Heart right ventricle (tissue), 16 donors: ENCODE data around the gene NPHP4. TPM values are rescaled to one million over a fixed set of nuclear protein-coding genes. Genes with fewer than 3 reads are reported as not detected.

Experiments
- ATAC-seq, 8 donors: fragments of 200-7000 bp; cut with Tn5 transposase; one replicate each; pipeline ENCODE4 v1.9.1; 2020; ENCODE audit warnings: mild to moderate bottlenecking in 8 of 8, moderate library complexity in 8 of 8, moderate number of reproducible peaks in 1 of 8
- DNase-seq, 2 donors: peaks; one replicate each; pipeline ENCODE4 v3.0.0-alpha.2; 2020
- H3K27ac ChIP-seq, 10 donors: fragments of 200-600 bp; sonication (generic) in 2 of 10; one replicate each; pipeline versions ENCODE4 v1.5.0 to v1.8.0; 2020 to 2022; ENCODE audit warnings: mild to moderate bottlenecking in 3 of 10
- H3K27me3 ChIP-seq, 7 donors: fragments of 200-600 bp; one replicate each; pipeline ENCODE4 v1.8.0; 2021 to 2022; ENCODE audit warnings: mild to moderate bottlenecking in 2 of 7
- H3K36me3 ChIP-seq, 9 donors: fragments of 200-600 bp; sonication (generic) in 1 of 9; one replicate each; pipeline versions ENCODE4 v1.5.0 to v1.8.0; 2020 to 2022; ENCODE audit warnings: mild to moderate bottlenecking in 2 of 9
- H3K4me1 ChIP-seq, 9 donors: fragments of 200-600 bp; sonication (generic) in 1 of 9; one replicate each; pipeline versions ENCODE4 v1.5.0 to v1.8.0; 2020 to 2022; ENCODE audit warnings: mild to moderate bottlenecking in 4 of 9
- H3K4me3 ChIP-seq, 10 donors: fragments of 200-600 bp; sonication (generic) in 2 of 10; one replicate each; pipeline versions ENCODE4 v1.5.0 to v1.8.0; 2020 to 2022; ENCODE audit warnings: mild to moderate bottlenecking in 7 of 10, moderate library complexity in 2 of 10
- H3K9me3 ChIP-seq, 11 donors: fragments of 200-600 bp in 10 of 11; sonication (generic) in 2 of 11; one replicate each; pipeline versions ENCODE4 v1.5.0 to v1.8.0; 2013 to 2022; ENCODE audit warnings: mild to moderate bottlenecking in 2 of 11, control low read depth in 1 of 11, moderate library complexity in 1 of 11
- WGBS, 2 donors: extraction: QIAGEN DNeasy Blood & Tissue Kit; methylation state at CpG; one replicate each; pipeline ENCODE4 v1.1.7; 2013; ENCODE audit warnings: inconsistent platforms in 1 of 2; 5-methylcytosine and 5-hydroxymethylcytosine counted together
- intact Hi-C, 10 donors: fragments of 100-400 bp; cut with DNase I; formaldehyde crosslinking; loops; one replicate each; pipeline versions ENCODE4 v1.11.1 to v1.14.2; 2022
- polyA plus RNA-seq, 2 donors: library from polyadenylated mRNA; stranded (reverse); fragments of 200-250 nt; gene quantifications; one replicate each; pipeline ENCODE4 v1.2.3, GENCODE V29; 2013
- total RNA-seq, 10 donors: library from RNA; stranded (reverse); fragmentation: NEBNext Ultra II Directional in 3 of 10; extraction: Animal tissue kit (Norgen Biotek cat#: 25700) in 3 of 10; gene quantifications; one replicate each; pipeline versions ENCODE4 v1.2.1 to v1.2.4, GENCODE V29; 2021 to 2023
- TF ChIP-seq, protein P1 (sequence below), 9 donors: fragments of 200-600 bp; sonication (generic) in 2 of 9; IDR thresholded peaks; one replicate each; pipeline versions ENCODE4 v1.5.0 to v1.8.0; 2021 to 2022; ENCODE audit warnings: antibody characterized with exemption in 9 of 9, mild to moderate bottlenecking in 5 of 9, moderate library complexity in 1 of 9
- donor health status: Arrhythmogenic right ventricular cardiomyopathy.
- donor health status: ischemic (EF 13 %, LVEDD 7.1; RV severe dilation, severe dysfunction).
- donor health status: healthy with polysubstance abuse.
- donor health status: DM: no; HTN: yes; CAD: no.
- donor health status: DM: no; HTN: no; CAD: no.
- donor health status: ischemic (EF 25% LVEDD 6.9; RV normal size, moderate dysfunction).
- donor health status: ischemic (EF 25% LVEDD 5.7; RV mildly dilated, moderate dysfunction).
- donor health status: healthy.
- donor health status: DM: yes; HTN: yes; CAD: no.
- donor health status: Ischemic cardiomyopathy.
- donor health status: ischemic (EF 35%, LVEDD 5.7; RV mildly dilated, moderate dysfunction).
- donor health status: nonischemic (EF 11% LVEDD 7.7; RV severe dilation, severe dysfunction).
- donor health status: DM: yes; HTN: yes; CAD: no.
- donor health status: PGD.
- donor health status: ischemic (EF 29% LVEDD 5.4; RV normal size, mild dysfunction).
- donor health status: nonischemic (EF 23%, LVEDD 6.1; RV moderate dilation, normal function).

The NPHP4 gene
- total and polyA plus RNA-seq, 12 donors: 2.4 to 5.7 (median 3.3) TPM

DNA sequence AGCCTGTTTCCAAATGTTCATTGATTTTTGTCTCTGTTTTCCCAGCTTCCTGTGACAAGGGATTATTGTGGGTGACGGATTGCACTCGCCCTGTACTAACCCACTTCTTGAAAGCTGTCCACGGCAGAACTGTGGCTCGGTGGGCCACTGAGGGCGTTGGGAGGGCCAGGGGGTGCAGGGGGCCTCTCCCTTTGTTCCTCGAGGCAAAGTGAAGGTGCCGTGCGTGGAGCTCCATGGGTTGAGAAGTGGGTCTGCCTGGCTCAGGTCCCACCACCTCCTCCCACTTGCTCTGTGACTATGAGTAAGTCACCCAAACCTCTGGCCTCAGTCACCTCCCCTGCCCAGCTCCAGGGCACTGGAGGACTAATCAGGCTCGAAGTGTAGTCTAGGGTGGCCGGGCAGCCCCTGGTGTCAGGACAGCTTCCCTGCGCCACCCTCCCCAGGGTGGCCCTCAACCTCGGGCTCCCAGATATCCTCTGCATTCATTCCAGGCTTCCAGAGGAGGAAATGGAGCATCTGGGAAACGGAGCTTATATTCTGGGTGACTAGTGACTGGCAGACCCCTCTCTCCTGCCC is 148.6 kb downstream of the NPHP4 start:
- intact Hi-C loops: no loop called here
- WGBS, 2 donors: 65% methylated on average over 13 of the region's 13 CpGs
- Histone ChIP-seq H3K4me3 (no peak overlapping the region), H3K27ac (no peak overlapping the region), H3K27me3 (peaks cover 0 to 52% (median 38%) of the 10 kb centered on the region in 7 donors), H3K4me1 (no peaks in the 10 kb centered on the region), H3K9me3 (no peaks in the 10 kb centered on the region), H3K36me3 (no peaks in the 10 kb centered on the region)
- TF ChIP-seq, protein P1, sequence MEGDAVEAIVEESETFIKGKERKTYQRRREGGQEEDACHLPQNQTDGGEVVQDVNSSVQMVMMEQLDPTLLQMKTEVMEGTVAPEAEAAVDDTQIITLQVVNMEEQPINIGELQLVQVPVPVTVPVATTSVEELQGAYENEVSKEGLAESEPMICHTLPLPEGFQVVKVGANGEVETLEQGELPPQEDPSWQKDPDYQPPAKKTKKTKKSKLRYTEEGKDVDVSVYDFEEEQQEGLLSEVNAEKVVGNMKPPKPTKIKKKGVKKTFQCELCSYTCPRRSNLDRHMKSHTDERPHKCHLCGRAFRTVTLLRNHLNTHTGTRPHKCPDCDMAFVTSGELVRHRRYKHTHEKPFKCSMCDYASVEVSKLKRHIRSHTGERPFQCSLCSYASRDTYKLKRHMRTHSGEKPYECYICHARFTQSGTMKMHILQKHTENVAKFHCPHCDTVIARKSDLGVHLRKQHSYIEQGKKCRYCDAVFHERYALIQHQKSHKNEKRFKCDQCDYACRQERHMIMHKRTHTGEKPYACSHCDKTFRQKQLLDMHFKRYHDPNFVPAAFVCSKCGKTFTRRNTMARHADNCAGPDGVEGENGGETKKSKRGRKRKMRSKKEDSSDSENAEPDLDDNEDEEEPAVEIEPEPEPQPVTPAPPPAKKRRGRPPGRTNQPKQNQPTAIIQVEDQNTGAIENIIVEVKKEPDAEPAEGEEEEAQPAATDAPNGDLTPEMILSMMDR (IDR thresholded peaks at IDR 0.05): no peak
- ATAC-seq: no peak
- no peak for DNase-seq

DNA sequence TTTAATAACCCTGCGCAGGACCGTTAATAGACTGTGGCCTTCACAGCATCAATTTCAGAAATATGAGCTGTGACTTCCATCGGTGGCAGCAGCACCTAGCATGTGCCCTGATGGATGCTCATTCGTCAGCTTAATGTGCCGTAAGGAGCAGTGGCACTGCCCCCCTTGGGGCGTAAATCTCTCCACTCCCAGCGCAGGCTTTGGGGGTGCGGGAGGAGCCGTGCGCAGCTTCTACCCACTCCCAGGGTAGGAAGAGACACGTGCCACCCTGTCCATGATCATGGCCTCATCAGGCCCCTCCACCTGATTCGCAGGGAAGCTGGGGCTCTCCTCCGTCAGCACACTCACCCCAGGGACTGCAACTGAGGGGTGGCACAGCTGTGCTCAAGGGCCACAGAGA is 149.5 kb downstream of the NPHP4 start:
- TF ChIP-seq, protein P1 (IDR thresholded peaks at IDR 0.05): no peak
- Histone ChIP-seq H3K27me3 (peaks cover 0 to 51% (median 42%) of the 10 kb centered on the region in 7 donors), H3K27ac (no peak overlapping the region), H3K9me3 (no peaks in the 10 kb centered on the region), H3K36me3 (no peaks in the 10 kb centered on the region), H3K4me1 (no peaks in the 10 kb centered on the region), H3K4me3 (no peak overlapping the region)
- no peak for DNase-seq
- intact Hi-C loops: no loop called here
- 86 to 87% methylated on average over 13 of the region's 13 CpGs for WGBS, 2 donors
- no peak for ATAC-seq

DNA sequence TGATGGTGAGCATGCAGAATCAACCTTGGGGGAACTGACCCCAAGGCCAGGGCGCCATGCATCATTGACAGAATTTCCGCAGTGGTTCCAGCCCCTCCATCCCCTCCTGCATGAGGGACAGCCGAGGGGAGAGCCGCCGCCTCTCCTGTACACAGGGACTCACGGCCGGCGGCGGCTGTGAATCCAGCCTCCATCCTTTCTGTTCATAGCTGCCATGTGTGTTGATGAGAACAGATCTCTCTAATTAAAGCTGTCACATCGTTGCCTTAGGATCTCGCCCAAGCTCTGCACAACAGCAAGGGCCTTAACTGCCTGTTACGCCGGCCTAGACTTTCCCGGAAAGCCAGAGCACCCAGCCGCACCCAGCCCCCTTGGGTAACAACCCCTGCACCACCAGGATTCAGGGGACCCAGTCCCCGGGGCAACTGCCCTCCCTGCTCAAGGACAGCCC is 151.6 kb downstream of the NPHP4 start:
- ATAC-seq: no peak
- Histone ChIP-seq H3K36me3 (no peaks in the 10 kb centered on the region), H3K4me1 (no peaks in the 10 kb centered on the region), H3K27me3 (peaks cover 0 to 47% (median 40%) of the 10 kb centered on the region in 7 donors), H3K27ac (no peak overlapping the region), H3K9me3 (no peaks in the 10 kb centered on the region), H3K4me3 (no peak overlapping the region)
- DNase-seq: no peak
- TF ChIP-seq, protein P1 (IDR thresholded peaks at IDR 0.05): no peak
- intact Hi-C loops: loop anchor here in 1 of 10 donors (1.0 kb wide), 1 partner anchor 14 kb away; no protein-coding TSS in a partner anchor
- 82 to 86% methylated on average over 16 of the region's 16 CpGs for WGBS, 2 donors

DNA sequence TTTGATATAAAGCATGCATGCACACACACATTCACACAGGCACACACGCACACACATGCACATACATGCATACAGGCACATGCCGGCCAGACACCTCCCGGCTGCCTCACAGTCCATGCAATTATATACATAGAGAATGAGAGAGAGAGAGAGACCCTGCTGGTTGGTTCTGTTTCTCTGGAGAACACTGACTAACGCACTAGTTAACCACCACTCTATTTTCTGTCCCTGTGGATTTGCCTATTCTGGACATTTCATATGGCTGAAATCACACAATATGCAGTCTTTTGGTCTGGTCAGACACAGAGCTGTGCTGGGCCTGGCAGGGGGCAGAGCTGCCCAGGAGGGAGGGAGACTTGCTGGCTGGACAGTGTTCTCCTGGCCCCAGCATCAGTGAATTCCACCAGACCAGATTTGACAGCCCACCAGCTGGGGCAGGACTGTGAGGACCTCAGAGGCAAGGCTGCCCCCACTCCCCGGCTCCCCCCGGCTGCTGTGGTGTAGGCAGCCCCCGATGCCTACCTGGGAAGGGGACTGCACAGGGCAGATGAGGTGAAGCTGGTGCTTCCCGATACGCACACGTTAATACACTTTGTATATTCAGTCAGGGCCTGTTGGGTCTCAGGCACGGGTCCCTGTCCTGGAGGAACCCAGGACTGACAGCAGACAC is 152.2 kb downstream of the NPHP4 start:
- no peaks in the 10 kb centered on the region for H3K36me3 ChIP-seq
- H3K4me3 ChIP-seq: no peak overlapping the region
- TF ChIP-seq, protein P1 (IDR thresholded peaks at IDR 0.05): no peak
- no peak overlapping the region for H3K27ac ChIP-seq
- intact Hi-C loops: no loop called here
- no peaks in the 10 kb centered on the region for H3K4me1 ChIP-seq
- no peaks in the 10 kb centered on the region for H3K9me3 ChIP-seq
- peaks cover 0 to 48% (median 37%) of the 10 kb centered on the region in 7 donors for H3K27me3 ChIP-seq
- DNase-seq (no peak), ATAC-seq (no peak)
- 84 to 85% methylated on average over 11 of the region's 11 CpGs for WGBS, 2 donors
